HG03025 (cell line): Measurements from ENCODE around the gene SMIM36.
"Not testable (repeated sequence)": the region's sequence is repeated elsewhere in the genome, so short reads cannot be mapped to it uniquely, and the experiment has no call there.

Experiments
- ATAC-seq: cut with Tn5 transposase; IDR thresholded peaks from one replicate; pipeline ENCODE4 v1.9.1; 2021; ENCODE audit warnings: mild to moderate bottlenecking, moderate library complexity; ENCODE audit not compliant: unreplicated experiment, low FRiP score

Gene SMIM36

GRCh38 chr17:55418369-55419268 lies 92.6 kb downstream of the SMIM36 start:
- ATAC-seq, result no peak

- ATAC-seq, result no peak
Measured at GRCh38 chr17:55417411-55418268, 93.6 kb downstream of the SMIM36 start.

GRCh38 chr17:55416470-55417052 lies 94.7 kb downstream of the SMIM36 start:
- ATAC-seq, result no peak

- ATAC-seq, result no peak
Measured at GRCh38 chr17:55416000-55416399, 95.3 kb downstream of the SMIM36 start.

GRCh38 chr17:55414983-55415382 lies 96.3 kb downstream of the SMIM36 start:
- ATAC-seq, result no peak

GRCh38 chr17:55413825-55414489 lies 97.3 kb downstream of the SMIM36 start:
- ATAC-seq, result no peak

GRCh38 chr17:55411463-55411855 lies 99.8 kb downstream of the SMIM36 start:
- ATAC-seq, result no peak

- no peak for ATAC-seq
Measured at GRCh38 chr17:55410722-55411462, 100.4 kb downstream of the SMIM36 start.

GRCh38 chr17:55409030-55409800 lies 102.0 kb downstream of the SMIM36 start:
- ATAC-seq, result no peak

GRCh38 chr17:55407641-55408566 lies 103.3 kb downstream of the SMIM36 start:
- no peak for ATAC-seq

GRCh38 chr17:55405600-55405999 lies 105.7 kb downstream of the SMIM36 start:
- ATAC-seq, result no peak

- ATAC-seq, result not testable (repeated sequence)
Measured at GRCh38 chr17:55404197-55404596, 107.1 kb downstream of the SMIM36 start.

- ATAC-seq, result no peak
Measured at GRCh38 chr17:55402374-55402773, 108.9 kb downstream of the SMIM36 start.
